HepG2 (cell line): Measurements from ENCODE around the gene CIAPIN1. TPM values are rescaled to one million over a fixed set of nuclear protein-coding genes. Genes with fewer than 3 reads are reported as not detected.

Source experiments
- ATAC-seq: fragments of 200-7000 bp; cut with Tn5 transposase; 3 replicates; pipeline ENCODE4 v1.9.1; 2020; ENCODE audit warnings: mild to moderate bottlenecking, moderate library complexity
- BruUV-seq: library from RNA; stranded (reverse); fragments of 400-500 nt; replicated peaks from 2 replicates; lab custom pipeline; 2021; lab: Mats Ljungman, UMichigan
- CTCF ChIA-PET: fragments of 300-600 bp; formaldehyde crosslinking; extraction: SDS; loops from one replicate; lab custom pipeline; 2021; ENCODE audit warnings: low total read pairs, inconsistent platforms, low intra/inter-chr PET ratio; lab: Yijun Ruan, JAX
- POLR2A ChIA-PET: fragments of 350-600 bp; sonication (Branson Sonifier 250); formaldehyde crosslinking; loops from one replicate; lab custom pipeline; 2020; ENCODE audit warnings: antibody characterized with exemption, inconsistent platforms; lab: Yijun Ruan, JAX
- DNase-seq: peaks from one replicate; pipeline ENCODE4 v3.0.0-alpha.2; 2015; ENCODE audit warnings: low spot score
- FAIRE-seq: peaks from 3 replicates; lab custom pipeline; 2011; peaks lifted over from hg19 to GRCh38; lab: Jason Lieb, UNC
- H2AFZ ChIP-seq: one replicate; pipeline ENCODE4 v1.6.1; 2011; ENCODE audit warnings: low read length, inconsistent platforms
- H3K27ac ChIP-seq: fragments of 300-600 bp; 3 replicates; pipeline ENCODE4 v1.8.0; 2011; ENCODE audit warnings: mixed run types, mild to moderate bottlenecking, mixed read lengths, low read length, inconsistent platforms; ENCODE audit not compliant: insufficient read depth; ENCODE audit errors: extremely low read length
- H3K27me3 ChIP-seq, 2 experiments: fragments of 200-600 bp in 1 of 2; 2 replicates in 1 of 2; 3 replicates in 1 of 2; pipeline versions ENCODE4 v1.6.0 to v1.8.0; 2011; ENCODE audit warnings: low read length in 2 of 2, mild to moderate bottlenecking in 2 of 2, moderate library complexity in 2 of 2, inconsistent platforms in 1 of 2; ENCODE audit not compliant: insufficient read depth in 2 of 2, control insufficient read depth in 1 of 2
- H3K36me3 ChIP-seq, 2 experiments: fragments of 200-600 bp in 1 of 2; replicated peaks in 1 of 2; 2 replicates in 1 of 2; 3 replicates in 1 of 2; pipeline versions ENCODE4 v1.5.1 to v1.8.0; 2011; ENCODE audit warnings: low read length in 2 of 2, inconsistent platforms in 1 of 2; ENCODE audit not compliant: insufficient read depth in 2 of 2, control insufficient read depth in 1 of 2
- H3K4me1 ChIP-seq: 2 replicates; pipeline ENCODE4 v1.5.1; 2012; ENCODE audit warnings: low read length, inconsistent platforms; ENCODE audit not compliant: insufficient read depth
- H3K4me2 ChIP-seq: 2 replicates; pipeline ENCODE4 v1.6.0; 2011; ENCODE audit warnings: low read depth, low read length, inconsistent platforms
- H3K4me3 ChIP-seq, 3 experiments: fragments of 200-600 bp in 1 of 3; sonication (generic), shearing (Covaris generic) in 1 of 3; replicated peaks in 1 of 3; 2 replicates each; pipeline ENCODE4 v1.5.1; 2011 to 2016; ENCODE audit warnings: low read length in 3 of 3, inconsistent platforms in 2 of 3, low read depth in 2 of 3, mild to moderate bottlenecking in 2 of 3, control low read depth in 1 of 3, mixed read lengths in 1 of 3; ENCODE audit not compliant: insufficient read depth in 1 of 3
- H3K79me2 ChIP-seq: one replicate; pipeline ENCODE4 v1.6.1; 2011; ENCODE audit warnings: low read length, inconsistent platforms; ENCODE audit not compliant: insufficient read depth
- H3K9ac ChIP-seq: 2 replicates; pipeline ENCODE4 v1.6.0; 2011; ENCODE audit warnings: mild to moderate bottlenecking, low read depth, low read length, inconsistent platforms; ENCODE audit not compliant: insufficient read depth
- H3K9me3 ChIP-seq: 2 replicates; pipeline ENCODE4 v1.5.1; 2012; ENCODE audit warnings: mild to moderate bottlenecking, low read length
- H4K20me1 ChIP-seq: 2 replicates; pipeline ENCODE4 v1.6.0; 2011; ENCODE audit warnings: inconsistent platforms, mild to moderate bottlenecking, low read length, moderate library complexity; ENCODE audit not compliant: insufficient read depth
- ATF1 ChIP-seq: IDR thresholded peaks from 2 replicates; pipeline ENCODE4 v1.6.1; 2016; ENCODE audit warnings: mild to moderate bottlenecking, control low read depth
- FOXC1 ChIP-seq: sonication (generic); formaldehyde crosslinking; IDR thresholded peaks from 2 replicates; pipeline ENCODE4 v1.8.0; 2022; ENCODE audit warnings: mild to moderate bottlenecking, missing genetic modification reagents, borderline replicate concordance
- IRF2 ChIP-seq: IDR thresholded peaks from 2 replicates; pipeline ENCODE4 v1.6.1; 2018; ENCODE audit warnings: missing genetic modification reagents, missing compliant biosample characterization
- MBD4 ChIP-seq: IDR thresholded peaks from 2 replicates; pipeline ENCODE4 v1.6.1; 2012; ENCODE audit warnings: low read length, inconsistent platforms, borderline replicate concordance
- PHF20 ChIP-seq: sonication (generic); formaldehyde crosslinking; IDR thresholded peaks from 2 replicates; pipeline ENCODE4 v1.5.0; 2020; ENCODE audit warnings: mild to moderate bottlenecking, missing genetic modification reagents
- RARA ChIP-seq: IDR thresholded peaks from 2 replicates; pipeline ENCODE4 v1.6.1; 2016; ENCODE audit warnings: missing genetic modification reagents, missing compliant biosample characterization
- RFX1 ChIP-seq: fragments of 450-650 bp; IDR thresholded peaks from 2 replicates; pipeline ENCODE4 v1.6.1; 2017
- RORA ChIP-seq: sonication (generic); formaldehyde crosslinking; IDR thresholded peaks from 2 replicates; pipeline ENCODE4 v1.5.0; 2020; ENCODE audit warnings: mild to moderate bottlenecking, missing genetic modification reagents, moderate library complexity
- SRY ChIP-seq: sonication (generic); formaldehyde crosslinking; IDR thresholded peaks from 2 replicates; pipeline ENCODE4 v1.8.0; 2022; ENCODE audit warnings: mild to moderate bottlenecking, missing genetic modification reagents
- ZBTB20 ChIP-seq: sonication (generic); formaldehyde crosslinking; IDR thresholded peaks from 2 replicates; pipeline ENCODE4 v1.8.1; 2023; ENCODE audit warnings: missing genetic modification reagents, low read depth, mild to moderate bottlenecking, borderline replicate concordance
- ZFP41 ChIP-seq: sonication (generic); formaldehyde crosslinking; IDR thresholded peaks from 2 replicates; pipeline ENCODE4 v1.4.0; 2020; ENCODE audit warnings: mild to moderate bottlenecking, missing genetic modification reagents, borderline replicate concordance
- ZNF264 ChIP-seq: sonication (generic); formaldehyde crosslinking; IDR thresholded peaks from 2 replicates; pipeline ENCODE4 v1.4.0; 2020; ENCODE audit warnings: missing genetic modification reagents
- ZNF329 ChIP-seq: sonication (generic); formaldehyde crosslinking; IDR thresholded peaks from 2 replicates; pipeline ENCODE4 v1.9.0; 2021; ENCODE audit warnings: low read depth, mild to moderate bottlenecking, missing genetic modification reagents
- ZNF432 ChIP-seq: sonication (generic); formaldehyde crosslinking; IDR thresholded peaks from 2 replicates; pipeline ENCODE4 v1.5.0; 2020; ENCODE audit warnings: missing genetic modification reagents, mild to moderate bottlenecking, borderline replicate concordance
- ZNF720 ChIP-seq: sonication (generic); formaldehyde crosslinking; IDR thresholded peaks from 2 replicates; pipeline ENCODE4 v1.4.0; 2020; ENCODE audit warnings: missing genetic modification reagents
- ZNF883 ChIP-seq: sonication (generic); formaldehyde crosslinking; IDR thresholded peaks from 2 replicates; pipeline ENCODE4 v1.5.1; 2020; ENCODE audit warnings: mild to moderate bottlenecking, missing genetic modification reagents; ENCODE audit errors: not compliant biosample characterization
- WGBS: methylation state at CpG from one replicate; pipeline ENCODE4 v1.1.6; 2017; ENCODE audit warnings: low lambda C conversion rate; 5-methylcytosine and 5-hydroxymethylcytosine counted together
- in situ Hi-C: cut with HindIII; loops from 2 replicates; pipeline ENCODE4 v1.10.0; 2017; ENCODE audit warnings: low pct_unique_long_range_greater_than_20kb; ENCODE audit not compliant: extremely low pct_ligation_motif_present
- intact Hi-C: fragments of 100-400 bp; cut with micrococcal nuclease; formaldehyde crosslinking; loops from one replicate; pipeline ENCODE4 v1.10.0; 2022; ENCODE audit not compliant: unreplicated experiment
- polyA plus RNA-seq, 8 experiments: library from polyadenylated mRNA; depleted of rRNA in 3 of 8; stranded (reverse) in 7 of 8; unstranded in 1 of 8; fragments of >200 nt; fragmentation: Illumina TruSeq in 4 of 8; extraction: Trizol in 4 of 8; gene quantifications; 2 replicates each; pipeline versions ENCODE4 v1.2.1 to v1.2.3, GENCODE V29; 2011 to 2016; ENCODE audit warnings: low read depth in 4 of 8, missing spikeins in 1 of 8, mixed read lengths in 1 of 8; ENCODE audit not compliant: insufficient read depth in 1 of 8
- total RNA-seq, 5 experiments: library from RNA; depleted of rRNA; stranded (reverse); fragments of >200 nt; fragmentation: Illumina TruSeq; extraction: Trizol; gene quantifications; 2 replicates each; pipeline ENCODE4 v1.2.3, GENCODE V29; 2016; ENCODE audit warnings: low read depth in 1 of 5
- TF ChIP-seq, protein P1 (sequence below): sonication (generic); formaldehyde crosslinking; IDR thresholded peaks from 2 replicates; pipeline ENCODE4 v1.4.0; 2020; ENCODE audit warnings: missing genetic modification reagents, borderline replicate concordance
- TF ChIP-seq, protein P2 (sequence below): sonication (generic); formaldehyde crosslinking; IDR thresholded peaks from 2 replicates; pipeline ENCODE4 v1.4.0; 2020; ENCODE audit warnings: mild to moderate bottlenecking, missing genetic modification reagents
- TF ChIP-seq, protein P3 (sequence below): sonication (generic); formaldehyde crosslinking; IDR thresholded peaks from 2 replicates; pipeline ENCODE4 v1.4.0; 2020; ENCODE audit warnings: mild to moderate bottlenecking, low read depth, missing genetic modification reagents

The CIAPIN1 gene
- total and polyA plus RNA-seq, 2 of the 13 experiments (the other 11 are each of a cell fraction or from before 2014, with no cell fraction given) = 69.3 to 89.7 TPM

DNA sequence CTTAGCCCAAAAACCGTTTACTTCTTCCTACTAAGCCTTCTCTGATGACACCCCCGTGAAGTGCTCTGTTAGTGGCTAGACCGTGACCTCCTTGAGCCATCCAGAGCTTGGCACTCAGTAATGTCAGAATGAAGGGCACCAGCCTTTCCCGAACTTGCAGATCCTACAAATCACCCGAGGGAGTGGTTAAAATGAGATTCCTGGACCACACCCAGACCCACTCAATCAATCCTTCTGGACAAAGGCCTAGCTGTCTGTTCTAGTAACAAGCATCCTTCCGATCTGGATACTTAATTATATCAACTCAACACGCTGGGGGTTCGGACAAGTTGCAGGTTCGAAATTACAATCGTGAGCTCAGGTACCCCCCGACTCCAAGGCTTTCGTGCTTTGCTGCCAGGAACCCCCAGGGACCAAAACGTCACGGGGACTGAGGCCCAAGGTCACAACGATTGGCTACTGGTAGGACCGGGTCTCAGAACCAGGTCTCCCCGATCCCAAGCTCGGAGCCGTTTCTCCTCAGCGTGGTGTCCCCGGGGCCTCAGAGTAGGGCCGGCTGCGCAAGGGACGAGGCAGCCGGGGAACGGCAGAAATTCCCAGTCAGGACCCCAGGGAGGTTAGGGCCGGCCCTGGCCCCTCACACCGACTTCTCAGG, 527 bp downstream of the CIAPIN1 start:
- CTCF ChIA-PET = no interaction called here
- WGBS = 4% methylated on average over 13 of the region's 28 CpGs
- no peak for FAIRE-seq
- Histone ChIP-seq H4K20me1 (no peaks in the 10 kb centered on the region), H3K4me2 (peak overlapping the region; percentile 98), H2AFZ (no peak overlapping the region), H3K9me3 (no peaks in the 10 kb centered on the region), H3K36me3 (peaks cover 6 to 11% of the 10 kb centered on the region in 2 experiments; a peak in 4 of 5 replicates), H3K9ac (peak overlapping the region; percentile 97), H3K27ac (peak overlapping the region; percentile 76), H3K79me2 (peaks cover 24% of the 10 kb centered on the region), H3K4me1 (peaks cover 46% of the 10 kb centered on the region), H3K4me3 (peak overlapping the region; percentile 81 to 95 (median 90)), H3K27me3 (no peaks in the 10 kb centered on the region; a peak in 1 of 5 replicates)
- no TSS peak for BruUV-seq
- intact Hi-C loops (loop anchor here (2.0 kb wide), 1 partner anchor 28 kb away; no protein-coding TSS in a partner anchor), in situ Hi-C loops (no loop called here)
- peak; percentile 67 for ATAC-seq
- DNase-seq = no peak
- POLR2A ChIA-PET = interaction anchor here (0.5 to 3.8 kb wide), 35 partner anchors 8 to 1011 kb away, joined by 3 to 55 read pairs (median 6); partner anchors contain the start of genes CFAP20, CX3CL1, DOK4 and KATNB1
- TF ChIP-seq IRF2 (CRISPR knock-in tag) (no peak), SRY (CRISPR knock-in tag) (no peak; the same call in 1 of the 2 replicates), RARA (CRISPR knock-in tag) (no peak), ZNF883 (CRISPR knock-in tag) (no peak), PHF20 (CRISPR knock-in tag) (no peak), ZNF329 (0 out of 2 replicates have a peak, but pooled peaks have one; percentile 36), ZNF720 (CRISPR knock-in tag) (no peak), RFX1 (no peak), ZBTB20 (CRISPR knock-in tag) (no peak), ZNF264 (CRISPR knock-in tag) (no peak), ZNF432 (CRISPR knock-in tag) (no peak), ATF1 (no peak), RORA (no peak), ZFP41 (CRISPR knock-in tag) (no peak), MBD4 (no peak), FOXC1 (CRISPR knock-in tag) (no peak; the same call in 1 of the 2 replicates)
- TF ChIP-seq, protein P1, sequence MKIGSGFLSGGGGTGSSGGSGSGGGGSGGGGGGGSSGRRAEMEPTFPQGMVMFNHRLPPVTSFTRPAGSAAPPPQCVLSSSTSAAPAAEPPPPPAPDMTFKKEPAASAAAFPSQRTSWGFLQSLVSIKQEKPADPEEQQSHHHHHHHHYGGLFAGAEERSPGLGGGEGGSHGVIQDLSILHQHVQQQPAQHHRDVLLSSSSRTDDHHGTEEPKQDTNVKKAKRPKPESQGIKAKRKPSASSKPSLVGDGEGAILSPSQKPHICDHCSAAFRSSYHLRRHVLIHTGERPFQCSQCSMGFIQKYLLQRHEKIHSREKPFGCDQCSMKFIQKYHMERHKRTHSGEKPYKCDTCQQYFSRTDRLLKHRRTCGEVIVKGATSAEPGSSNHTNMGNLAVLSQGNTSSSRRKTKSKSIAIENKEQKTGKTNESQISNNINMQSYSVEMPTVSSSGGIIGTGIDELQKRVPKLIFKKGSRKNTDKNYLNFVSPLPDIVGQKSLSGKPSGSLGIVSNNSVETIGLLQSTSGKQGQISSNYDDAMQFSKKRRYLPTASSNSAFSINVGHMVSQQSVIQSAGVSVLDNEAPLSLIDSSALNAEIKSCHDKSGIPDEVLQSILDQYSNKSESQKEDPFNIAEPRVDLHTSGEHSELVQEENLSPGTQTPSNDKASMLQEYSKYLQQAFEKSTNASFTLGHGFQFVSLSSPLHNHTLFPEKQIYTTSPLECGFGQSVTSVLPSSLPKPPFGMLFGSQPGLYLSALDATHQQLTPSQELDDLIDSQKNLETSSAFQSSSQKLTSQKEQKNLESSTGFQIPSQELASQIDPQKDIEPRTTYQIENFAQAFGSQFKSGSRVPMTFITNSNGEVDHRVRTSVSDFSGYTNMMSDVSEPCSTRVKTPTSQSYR (CRISPR knock-in tag) = no peak
- TF ChIP-seq, protein P2, sequence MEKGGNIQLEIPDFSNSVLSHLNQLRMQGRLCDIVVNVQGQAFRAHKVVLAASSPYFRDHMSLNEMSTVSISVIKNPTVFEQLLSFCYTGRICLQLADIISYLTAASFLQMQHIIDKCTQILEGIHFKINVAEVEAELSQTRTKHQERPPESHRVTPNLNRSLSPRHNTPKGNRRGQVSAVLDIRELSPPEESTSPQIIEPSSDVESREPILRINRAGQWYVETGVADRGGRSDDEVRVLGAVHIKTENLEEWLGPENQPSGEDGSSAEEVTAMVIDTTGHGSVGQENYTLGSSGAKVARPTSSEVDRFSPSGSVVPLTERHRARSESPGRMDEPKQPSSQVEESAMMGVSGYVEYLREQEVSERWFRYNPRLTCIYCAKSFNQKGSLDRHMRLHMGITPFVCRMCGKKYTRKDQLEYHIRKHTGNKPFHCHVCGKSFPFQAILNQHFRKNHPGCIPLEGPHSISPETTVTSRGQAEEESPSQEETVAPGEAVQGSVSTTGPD (CRISPR knock-in tag) = no peak
- TF ChIP-seq, protein P3, sequence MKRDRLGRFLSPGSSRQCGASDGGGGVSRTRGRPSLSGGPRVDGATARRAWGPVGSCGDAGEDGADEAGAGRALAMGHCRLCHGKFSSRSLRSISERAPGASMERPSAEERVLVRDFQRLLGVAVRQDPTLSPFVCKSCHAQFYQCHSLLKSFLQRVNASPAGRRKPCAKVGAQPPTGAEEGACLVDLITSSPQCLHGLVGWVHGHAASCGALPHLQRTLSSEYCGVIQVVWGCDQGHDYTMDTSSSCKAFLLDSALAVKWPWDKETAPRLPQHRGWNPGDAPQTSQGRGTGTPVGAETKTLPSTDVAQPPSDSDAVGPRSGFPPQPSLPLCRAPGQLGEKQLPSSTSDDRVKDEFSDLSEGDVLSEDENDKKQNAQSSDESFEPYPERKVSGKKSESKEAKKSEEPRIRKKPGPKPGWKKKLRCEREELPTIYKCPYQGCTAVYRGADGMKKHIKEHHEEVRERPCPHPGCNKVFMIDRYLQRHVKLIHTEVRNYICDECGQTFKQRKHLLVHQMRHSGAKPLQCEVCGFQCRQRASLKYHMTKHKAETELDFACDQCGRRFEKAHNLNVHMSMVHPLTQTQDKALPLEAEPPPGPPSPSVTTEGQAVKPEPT = no peak
